Activated naive CD8-positive, alpha-beta T cell (primary cell): ENCODE results near the gene SGTA.
A peak's percentile ranks its signal among the peaks of the same experiment; 100 is the strongest.

Experiments
- H3K27ac Mint-ChIP-seq: one replicate; pipeline ENCODE4 v1.8.0; 2021; ENCODE audit warnings: mixed read lengths
- H3K27me3 Mint-ChIP-seq: one replicate; pipeline ENCODE4 v1.8.0; 2021; ENCODE audit warnings: mixed read lengths
- H3K36me3 Mint-ChIP-seq: one replicate; pipeline ENCODE4 v1.8.0; 2021; ENCODE audit warnings: mixed read lengths
- H3K4me1 Mint-ChIP-seq: one replicate; pipeline ENCODE4 v1.8.0; 2021; ENCODE audit warnings: low read depth, mixed read lengths
- H3K4me3 Mint-ChIP-seq: one replicate; pipeline ENCODE4 v1.8.0; 2021; ENCODE audit warnings: mild to moderate bottlenecking, mixed read lengths
- H3K9me3 Mint-ChIP-seq: one replicate; pipeline ENCODE4 v1.8.0; 2021; ENCODE audit warnings: low read depth, mixed read lengths

Gene SGTA

GRCh38 chr19:2790557-2791271, 7.6 kb upstream of the SGTA start:
- no peaks in the 10 kb centered on the region for H3K27me3 Mint-ChIP-seq
- H3K36me3 Mint-ChIP-seq: no peaks in the 10 kb centered on the region
- no peaks in the 10 kb centered on the region for H3K9me3 Mint-ChIP-seq
- H3K27ac Mint-ChIP-seq: no peak overlapping the region
- peaks cover 17% of the 10 kb centered on the region for H3K4me1 Mint-ChIP-seq
- no peak overlapping the region for H3K4me3 Mint-ChIP-seq

GRCh38 chr19:2790194-2790556, 7.1 kb upstream of the SGTA start:
- no peak overlapping the region for H3K27ac Mint-ChIP-seq
- H3K27me3 Mint-ChIP-seq: no peaks in the 10 kb centered on the region
- no peak overlapping the region for H3K4me3 Mint-ChIP-seq
- H3K36me3 Mint-ChIP-seq: no peaks in the 10 kb centered on the region
- no peaks in the 10 kb centered on the region for H3K9me3 Mint-ChIP-seq
- peaks cover 18% of the 10 kb centered on the region for H3K4me1 Mint-ChIP-seq

GRCh38 chr19:2788237-2788636, 5.2 kb upstream of the SGTA start:
- no peak overlapping the region for H3K27ac Mint-ChIP-seq
- no peaks in the 10 kb centered on the region for H3K27me3 Mint-ChIP-seq
- no peaks in the 10 kb centered on the region for H3K9me3 Mint-ChIP-seq
- H3K4me3 Mint-ChIP-seq: peak overlapping the region; percentile 59
- no peaks in the 10 kb centered on the region for H3K36me3 Mint-ChIP-seq
- peaks cover 34% of the 10 kb centered on the region for H3K4me1 Mint-ChIP-seq

GRCh38 chr19:2787115-2787514, 4.0 kb upstream of the SGTA start:
- Mint-ChIP-seq H3K9me3 (no peaks in the 10 kb centered on the region), H3K4me1 (peaks cover 38% of the 10 kb centered on the region), H3K27ac (no peak overlapping the region), H3K36me3 (no peaks in the 10 kb centered on the region), H3K4me3 (peak overlapping the region; percentile 95), H3K27me3 (no peaks in the 10 kb centered on the region)

- no peaks in the 10 kb centered on the region for H3K36me3 Mint-ChIP-seq
- no peaks in the 10 kb centered on the region for H3K27me3 Mint-ChIP-seq
- peak within 1 kb of the TSS; percentile 81 for H3K27ac Mint-ChIP-seq
- peak within 1 kb of the TSS; percentile 95 for H3K4me3 Mint-ChIP-seq
- H3K4me1 Mint-ChIP-seq: peaks cover 52% of the 10 kb centered on the region
- H3K9me3 Mint-ChIP-seq: no peaks in the 10 kb centered on the region
These were observed 2.3 kb upstream of the SGTA start, which contains the start of gene THOP1 for GRCh38 chr19:2785244-2785997. THOP1 (plus strand) TSS chr19:2785503; CDS start chr19:2785663, 160 bp downstream.

GRCh38 chr19:2783781-2784145, 690 bp upstream of the SGTA start:
- peak overlapping the region; percentile 94 for H3K4me3 Mint-ChIP-seq
- no peaks in the 10 kb centered on the region for H3K36me3 Mint-ChIP-seq
- H3K4me1 Mint-ChIP-seq: peaks cover 50% of the 10 kb centered on the region

GRCh38 chr19:2782329-2782935, 641 bp downstream of the SGTA start:
- peak overlapping the region; percentile 88 for H3K27ac Mint-ChIP-seq
- no peaks in the 10 kb centered on the region for H3K36me3 Mint-ChIP-seq
- H3K4me1 Mint-ChIP-seq: peaks cover 52% of the 10 kb centered on the region
- H3K4me3 Mint-ChIP-seq: peak overlapping the region; percentile 94
- H3K27me3 Mint-ChIP-seq: no peaks in the 10 kb centered on the region
- no peaks in the 10 kb centered on the region for H3K9me3 Mint-ChIP-seq

More at GRCh38 chr19:2783781-2784145, 690 bp upstream of the SGTA start:
- H3K27ac Mint-ChIP-seq: peak overlapping the region; percentile 99
- H3K27me3 Mint-ChIP-seq: no peaks in the 10 kb centered on the region
- H3K9me3 Mint-ChIP-seq: no peaks in the 10 kb centered on the region

GRCh38 chr19:2780284-2780683, 2.8 kb downstream of the SGTA start:
- peaks cover 2% of the 10 kb centered on the region for H3K36me3 Mint-ChIP-seq
- peak overlapping the region; percentile 6 for H3K4me3 Mint-ChIP-seq
- no peaks in the 10 kb centered on the region for H3K9me3 Mint-ChIP-seq
- H3K27me3 Mint-ChIP-seq: no peaks in the 10 kb centered on the region
- no peak overlapping the region for H3K27ac Mint-ChIP-seq
- H3K4me1 Mint-ChIP-seq: peaks cover 55% of the 10 kb centered on the region

GRCh38 chr19:2779121-2779740, 3.8 kb downstream of the SGTA start:
- Mint-ChIP-seq H3K4me1 (peaks cover 55% of the 10 kb centered on the region), H3K27me3 (no peaks in the 10 kb centered on the region), H3K36me3 (peaks cover 2% of the 10 kb centered on the region), H3K27ac (no peak overlapping the region), H3K9me3 (no peaks in the 10 kb centered on the region), H3K4me3 (no peak overlapping the region)

GRCh38 chr19:2777952-2778683, 5.0 kb downstream of the SGTA start:
- Mint-ChIP-seq H3K9me3 (no peaks in the 10 kb centered on the region), H3K27me3 (no peaks in the 10 kb centered on the region), H3K4me1 (peaks cover 45% of the 10 kb centered on the region), H3K27ac (no peak overlapping the region), H3K36me3 (peaks cover 2% of the 10 kb centered on the region), H3K4me3 (peak overlapping the region; percentile 20)

GRCh38 chr19:2775556-2776430, 7.3 kb downstream of the SGTA start:
- peaks cover 35% of the 10 kb centered on the region for H3K4me1 Mint-ChIP-seq
- no peaks in the 10 kb centered on the region for H3K9me3 Mint-ChIP-seq
- H3K27ac Mint-ChIP-seq: peak overlapping the region; percentile 91
- H3K27me3 Mint-ChIP-seq: no peaks in the 10 kb centered on the region
- peaks cover 2% of the 10 kb centered on the region for H3K36me3 Mint-ChIP-seq
- H3K4me3 Mint-ChIP-seq: peak overlapping the region; percentile 84

GRCh38 chr19:2774953-2775555, 8.0 kb downstream of the SGTA start:
- peaks cover 2% of the 10 kb centered on the region for H3K36me3 Mint-ChIP-seq
- H3K4me1 Mint-ChIP-seq: peaks cover 30% of the 10 kb centered on the region
- no peaks in the 10 kb centered on the region for H3K9me3 Mint-ChIP-seq
- H3K27ac Mint-ChIP-seq: peak overlapping the region; percentile 84
- H3K27me3 Mint-ChIP-seq: no peaks in the 10 kb centered on the region
- peak overlapping the region; percentile 84 for H3K4me3 Mint-ChIP-seq

GRCh38 chr19:2774083-2774679, 8.9 kb downstream of the SGTA start:
- H3K27me3 Mint-ChIP-seq: no peaks in the 10 kb centered on the region
- peaks cover 28% of the 10 kb centered on the region for H3K4me1 Mint-ChIP-seq
- peak overlapping the region; percentile 59 for H3K4me3 Mint-ChIP-seq
- peaks cover 2% of the 10 kb centered on the region for H3K36me3 Mint-ChIP-seq
- no peaks in the 10 kb centered on the region for H3K9me3 Mint-ChIP-seq
- H3K27ac Mint-ChIP-seq: no peak overlapping the region
